Hepatocyte (in vitro differentiated cells): ENCODE data around the gene RNF208.

ENCODE experiments used
- EZH2 ChIP-seq: fragments of 200-600 bp; sonication (generic); IDR thresholded peaks from 2 replicates; pipeline ENCODE4 v1.6.1; 2016; ENCODE audit warnings: antibody characterized with exemption, mild to moderate bottlenecking, borderline replicate concordance
- EZH2phosphoT487 ChIP-seq: fragments of 200-600 bp; sonication (generic); IDR thresholded peaks from one replicate; pipeline ENCODE4 v1.6.1; 2018; ENCODE audit warnings: antibody characterized with exemption, mild to moderate bottlenecking, low read depth, moderate library complexity; ENCODE audit not compliant: unreplicated experiment, severe bottlenecking
- TF ChIP-seq, protein P1 (sequence below): fragments of 200-600 bp; sonication (generic); IDR thresholded peaks from 2 replicates; pipeline ENCODE4 v1.5.1; 2016; ENCODE audit warnings: antibody characterized with exemption, mild to moderate bottlenecking; ENCODE audit not compliant: poor library complexity

DNA sequence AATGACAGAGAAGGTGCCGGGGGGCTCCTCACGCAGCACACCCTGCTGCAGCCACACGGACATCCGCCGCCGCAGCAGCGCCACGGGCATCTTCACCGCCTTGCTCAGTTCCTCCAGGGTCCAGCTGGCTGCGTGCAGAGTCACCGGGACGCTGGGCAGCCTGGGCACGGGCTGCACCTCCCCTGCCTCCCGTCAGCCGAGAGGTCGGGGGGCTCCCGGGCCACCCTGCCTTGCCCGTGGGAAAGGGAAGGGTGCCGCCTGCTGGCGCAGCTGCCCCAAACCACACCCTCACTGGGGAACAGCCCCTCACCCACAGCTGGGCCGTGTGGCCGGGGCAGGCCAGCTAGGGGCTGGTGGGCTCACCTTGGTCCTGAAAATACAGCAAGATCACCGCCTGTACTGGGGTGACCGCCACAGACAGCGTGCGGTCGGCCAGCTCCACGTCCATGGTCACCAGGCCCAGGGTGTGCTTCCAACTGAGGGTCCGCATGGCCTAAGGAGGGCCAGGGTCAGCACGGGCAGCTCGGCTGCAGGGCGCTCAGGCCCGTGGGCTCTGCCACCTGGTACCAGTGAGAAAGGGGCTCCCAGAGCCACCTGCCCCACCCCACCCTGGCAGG is 46.6 kb downstream of the RNF208 start:
- TF ChIP-seq, protein P1, sequence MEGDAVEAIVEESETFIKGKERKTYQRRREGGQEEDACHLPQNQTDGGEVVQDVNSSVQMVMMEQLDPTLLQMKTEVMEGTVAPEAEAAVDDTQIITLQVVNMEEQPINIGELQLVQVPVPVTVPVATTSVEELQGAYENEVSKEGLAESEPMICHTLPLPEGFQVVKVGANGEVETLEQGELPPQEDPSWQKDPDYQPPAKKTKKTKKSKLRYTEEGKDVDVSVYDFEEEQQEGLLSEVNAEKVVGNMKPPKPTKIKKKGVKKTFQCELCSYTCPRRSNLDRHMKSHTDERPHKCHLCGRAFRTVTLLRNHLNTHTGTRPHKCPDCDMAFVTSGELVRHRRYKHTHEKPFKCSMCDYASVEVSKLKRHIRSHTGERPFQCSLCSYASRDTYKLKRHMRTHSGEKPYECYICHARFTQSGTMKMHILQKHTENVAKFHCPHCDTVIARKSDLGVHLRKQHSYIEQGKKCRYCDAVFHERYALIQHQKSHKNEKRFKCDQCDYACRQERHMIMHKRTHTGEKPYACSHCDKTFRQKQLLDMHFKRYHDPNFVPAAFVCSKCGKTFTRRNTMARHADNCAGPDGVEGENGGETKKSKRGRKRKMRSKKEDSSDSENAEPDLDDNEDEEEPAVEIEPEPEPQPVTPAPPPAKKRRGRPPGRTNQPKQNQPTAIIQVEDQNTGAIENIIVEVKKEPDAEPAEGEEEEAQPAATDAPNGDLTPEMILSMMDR: no peak
- TF ChIP-seq EZH2phosphoT487: no peak
- no peak for TF ChIP-seq EZH2
